Sigmoid colon (tissue), 7 donors: ENCODE results near the gene ARID3B. TPM values are rescaled to one million over a fixed set of nuclear protein-coding genes. Genes with fewer than 3 reads are reported as not detected.

Experiments used
- DNase-seq: peaks from one replicate; pipeline ENCODE4 v3.0.0-alpha.2; 2019
- H3K27ac ChIP-seq, 4 donors: fragments of 200-600 bp; sonication (generic); one replicate each; pipeline ENCODE4 v1.5.1; 2016 to 2019; ENCODE audit warnings: mild to moderate bottlenecking in 1 of 4
- H3K27me3 ChIP-seq, 3 donors: fragments of 200-600 bp; sonication (generic); one replicate each; pipeline ENCODE4 v1.5.1; 2019; ENCODE audit warnings: mild to moderate bottlenecking in 1 of 3
- H3K36me3 ChIP-seq, 4 donors: fragments of 200-600 bp; sonication (generic); one replicate each; pipeline ENCODE4 v1.5.1; 2016 to 2019
- H3K4me1 ChIP-seq, 4 donors: fragments of 200-600 bp; sonication (generic); one replicate each; pipeline ENCODE4 v1.5.1; 2017 to 2019
- H3K4me3 ChIP-seq, 4 donors: fragments of 200-600 bp; sonication (generic); one replicate each; pipeline ENCODE4 v1.5.1; 2017 to 2019; ENCODE audit warnings: mild to moderate bottlenecking in 2 of 4, moderate library complexity in 1 of 4
- H3K9me3 ChIP-seq, 4 donors: fragments of 200-600 bp in 3 of 4; sonication (generic) in 3 of 4; one replicate each; pipeline versions ENCODE4 v1.5.1 to v1.6.1; 2013 to 2019
- EP300 ChIP-seq, 4 donors: sonication (generic); formaldehyde crosslinking; IDR thresholded peaks; one replicate each; pipeline ENCODE4 v1.6.1; 2017; ENCODE audit warnings: antibody characterized with exemption in 4 of 4
- POLR2A ChIP-seq, 2 donors: fragments of 450-650 bp; IDR thresholded peaks; one replicate each; pipeline ENCODE4 v1.6.1; 2016; ENCODE audit warnings: antibody characterized with exemption in 2 of 2, mild to moderate bottlenecking in 2 of 2, moderate library complexity in 2 of 2
- POLR2AphosphoS5 ChIP-seq, 4 donors: sonication (generic); formaldehyde crosslinking; IDR thresholded peaks; one replicate each; pipeline ENCODE4 v1.6.1; 2017; ENCODE audit warnings: antibody characterized with exemption in 4 of 4
- WGBS, 2 donors: extraction: QIAGEN DNeasy Blood & Tissue Kit; methylation state at CpG; one replicate each; pipeline ENCODE4 v1.1.7; 2013; 5-methylcytosine and 5-hydroxymethylcytosine counted together
- intact Hi-C: fragments of 100-400 bp; cut with DNase I; formaldehyde crosslinking; loops from one replicate; pipeline ENCODE4 v1.15.1; 2023
- polyA plus RNA-seq, 3 donors: library from polyadenylated mRNA; stranded (reverse); fragments of 200-250 nt; gene quantifications; one replicate each; pipeline ENCODE4 v1.2.3, GENCODE V29; 2013
- total RNA-seq, 4 donors: library from RNA; depleted of rRNA; stranded (reverse); fragments of >200 nt; gene quantifications; one replicate each; pipeline ENCODE4 v1.1.0, GENCODE V29; 2016
- TF ChIP-seq, protein P1 (sequence below), 4 experiments: fragments of 450-650 bp in 3 of 4; fragments of 200-600 bp in 1 of 4; IDR thresholded peaks; one replicate each; pipeline ENCODE4 v1.5.1; 2016 to 2019; ENCODE audit warnings: antibody characterized with exemption in 4 of 4, mild to moderate bottlenecking in 3 of 4, moderate library complexity in 2 of 4
- donor health status: healthy with polysubstance abuse.
- donor health status: Bipolar disorder and iron deficiency.
- donor health status: healthy.

ARID3B gene
- total and polyA plus RNA-seq, 7 donors: 2.3 to 9.7 (median 5.3) TPM

DNA sequence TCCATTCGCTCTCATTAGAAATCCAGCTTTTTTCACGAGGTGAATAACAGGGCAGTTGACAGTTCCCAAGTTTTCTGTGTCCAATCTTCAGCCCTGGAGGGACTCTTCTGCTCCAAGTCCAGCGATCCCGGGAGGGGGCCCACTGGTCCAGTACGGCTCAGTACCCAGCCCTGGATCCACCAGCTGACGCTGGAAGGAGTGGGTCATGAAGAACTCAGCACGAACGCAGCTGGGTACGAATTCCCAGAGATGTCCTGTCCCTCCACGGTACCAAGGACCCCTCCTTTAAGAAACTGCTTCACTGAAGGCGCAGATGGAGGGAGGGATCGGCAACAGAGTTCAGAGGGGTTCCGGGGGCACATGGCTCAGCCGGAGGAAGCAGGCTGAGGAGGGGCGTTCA lies 58.1 kb downstream of the ARID3B start:
- peak overlapping the region; percentile 47 to 68 (median 60) for H3K4me3 ChIP-seq
- no peak for DNase-seq
- H3K27ac ChIP-seq: peak overlapping the region; percentile 85 to 93 (median 88)
- H3K36me3 ChIP-seq: peaks cover 0 to 12% (median 0%) of the 10 kb centered on the region in 4 donors
- TF ChIP-seq POLR2AphosphoS5 (IDR thresholded peaks at IDR 0.05): no peak
- TF ChIP-seq, protein P1, sequence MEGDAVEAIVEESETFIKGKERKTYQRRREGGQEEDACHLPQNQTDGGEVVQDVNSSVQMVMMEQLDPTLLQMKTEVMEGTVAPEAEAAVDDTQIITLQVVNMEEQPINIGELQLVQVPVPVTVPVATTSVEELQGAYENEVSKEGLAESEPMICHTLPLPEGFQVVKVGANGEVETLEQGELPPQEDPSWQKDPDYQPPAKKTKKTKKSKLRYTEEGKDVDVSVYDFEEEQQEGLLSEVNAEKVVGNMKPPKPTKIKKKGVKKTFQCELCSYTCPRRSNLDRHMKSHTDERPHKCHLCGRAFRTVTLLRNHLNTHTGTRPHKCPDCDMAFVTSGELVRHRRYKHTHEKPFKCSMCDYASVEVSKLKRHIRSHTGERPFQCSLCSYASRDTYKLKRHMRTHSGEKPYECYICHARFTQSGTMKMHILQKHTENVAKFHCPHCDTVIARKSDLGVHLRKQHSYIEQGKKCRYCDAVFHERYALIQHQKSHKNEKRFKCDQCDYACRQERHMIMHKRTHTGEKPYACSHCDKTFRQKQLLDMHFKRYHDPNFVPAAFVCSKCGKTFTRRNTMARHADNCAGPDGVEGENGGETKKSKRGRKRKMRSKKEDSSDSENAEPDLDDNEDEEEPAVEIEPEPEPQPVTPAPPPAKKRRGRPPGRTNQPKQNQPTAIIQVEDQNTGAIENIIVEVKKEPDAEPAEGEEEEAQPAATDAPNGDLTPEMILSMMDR (IDR thresholded peaks at IDR 0.05): no peak
- no peak for TF ChIP-seq POLR2A (IDR thresholded peaks at IDR 0.05)
- TF ChIP-seq EP300 (IDR thresholded peaks at IDR 0.05): no peak
- 61 to 77% methylated on average over 15 of the region's 15 CpGs for WGBS, 2 donors
- intact Hi-C loops: loop anchor here (2.0 kb wide), 1 partner anchor 58 kb away; the partner anchor contains the start of gene ARID3B
- peaks cover 0 to 24% (median 22%) of the 10 kb centered on the region in 4 donors for H3K4me1 ChIP-seq
- no peaks in the 10 kb centered on the region for H3K27me3 ChIP-seq
- H3K9me3 ChIP-seq: no peaks in the 10 kb centered on the region

DNA sequence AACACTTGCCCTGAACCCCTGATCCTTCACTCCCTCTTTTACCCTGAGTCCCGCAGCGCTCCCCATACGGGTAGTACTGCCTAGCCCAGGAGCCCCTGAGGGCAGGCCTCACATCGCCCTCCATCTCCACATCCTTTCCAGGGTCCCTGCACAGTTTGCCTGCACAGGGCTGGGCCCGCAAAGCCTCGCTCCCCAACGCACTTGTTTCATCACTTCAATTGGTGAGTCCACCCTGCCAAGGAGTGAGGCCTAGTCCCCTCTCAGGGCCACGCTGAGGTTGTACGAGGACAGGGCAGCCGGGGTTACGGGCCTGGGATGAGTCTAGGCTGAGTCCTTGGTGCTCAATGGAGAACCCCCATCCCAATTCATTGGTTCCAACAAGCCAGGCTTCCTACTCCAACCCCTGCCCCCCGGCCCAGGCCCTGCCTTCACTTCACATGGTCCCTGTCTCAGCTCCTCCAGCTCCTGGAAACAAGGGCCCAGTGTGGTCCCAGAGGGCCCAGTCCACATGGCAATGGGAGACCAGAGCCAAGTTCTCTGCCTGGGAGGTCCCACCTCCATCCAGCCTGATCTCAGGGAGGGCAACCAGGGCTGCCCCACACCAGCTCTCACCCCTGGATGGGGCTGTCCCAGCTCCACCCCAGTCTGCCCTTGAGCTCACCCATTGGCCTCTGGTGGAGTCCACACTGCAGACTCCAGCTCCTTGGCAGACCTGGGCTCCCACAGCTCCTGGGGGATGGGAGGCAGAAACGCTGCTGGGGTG lies 62.2 kb downstream of the ARID3B start:
- no peak overlapping the region for H3K4me3 ChIP-seq
- 90 to 92% methylated on average over 13 of the region's 13 CpGs for WGBS, 2 donors
- TF ChIP-seq EP300 (IDR thresholded peaks at IDR 0.05) (no peak), POLR2A (IDR thresholded peaks at IDR 0.05) (no peak), POLR2AphosphoS5 (IDR thresholded peaks at IDR 0.05) (no peak)
- TF ChIP-seq, protein P1 (IDR thresholded peaks at IDR 0.05): no peak

DNA sequence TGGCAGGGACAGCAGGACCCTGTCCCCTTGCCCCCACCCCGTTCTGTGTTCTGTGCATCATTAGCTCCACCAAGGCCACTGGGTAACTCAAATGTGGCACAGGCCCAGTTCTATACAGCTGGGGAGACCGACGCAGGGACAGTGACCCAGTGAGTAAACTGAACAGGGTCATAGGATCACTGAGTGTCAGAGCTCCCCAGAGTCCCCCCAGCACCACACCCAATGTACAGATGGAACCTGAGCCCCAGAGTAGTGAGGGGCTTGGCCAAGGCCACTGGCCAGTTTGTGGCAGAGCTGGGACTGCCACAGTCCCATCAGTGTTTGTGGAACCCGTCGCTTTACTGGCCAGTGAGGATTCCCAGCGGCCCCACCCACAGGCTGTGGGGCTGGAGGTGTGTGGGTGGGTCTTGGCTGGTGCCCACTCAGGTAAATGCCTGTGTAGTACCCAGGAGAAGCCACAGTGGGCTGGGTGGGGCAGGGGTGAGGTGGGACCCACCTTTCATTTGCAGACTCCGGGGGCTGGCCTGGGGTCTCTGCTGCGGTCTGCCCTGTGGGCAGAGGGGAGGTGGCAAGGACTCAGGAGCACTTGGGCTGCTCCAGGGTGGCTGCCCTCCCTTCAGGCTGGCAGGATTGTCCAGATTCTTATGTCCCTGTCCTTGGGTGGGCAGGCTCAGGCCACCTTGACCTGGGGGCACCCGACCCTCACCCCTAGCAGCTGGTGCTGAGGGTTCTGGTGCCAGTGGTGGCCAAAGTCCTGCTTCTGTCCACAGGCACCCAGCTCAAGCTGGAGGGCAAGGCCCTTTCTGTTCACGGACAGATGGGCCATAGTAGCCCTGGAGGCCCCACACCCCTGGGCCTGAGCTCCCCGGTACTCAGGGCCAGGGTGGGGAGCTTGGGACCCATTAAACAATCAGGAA lies 63.0 kb downstream of the ARID3B start:
- 69 to 82% methylated on average over 11 of the region's 11 CpGs for WGBS, 2 donors
- no peak for DNase-seq
- Histone ChIP-seq H3K36me3 (no peaks in the 10 kb centered on the region), H3K9me3 (no peaks in the 10 kb centered on the region), H3K27me3 (no peaks in the 10 kb centered on the region), H3K27ac (no peak overlapping the region), H3K4me3 (no peak overlapping the region), H3K4me1 (peaks cover 0 to 15% (median 15%) of the 10 kb centered on the region in 4 donors)
- intact Hi-C loops: no loop called here
- TF ChIP-seq POLR2AphosphoS5 (IDR thresholded peaks at IDR 0.05) (no peak), POLR2A (IDR thresholded peaks at IDR 0.05) (no peak), EP300 (IDR thresholded peaks at IDR 0.05) (no peak)
- TF ChIP-seq, protein P1 (IDR thresholded peaks at IDR 0.05): no peak

More for the DNA sequence above, 62.2 kb downstream of the ARID3B start:
- Histone ChIP-seq H3K27me3 (no peaks in the 10 kb centered on the region), H3K4me1 (peaks cover 0 to 20% (median 17%) of the 10 kb centered on the region in 4 donors), H3K36me3 (no peaks in the 10 kb centered on the region), H3K9me3 (no peaks in the 10 kb centered on the region), H3K27ac (no peak overlapping the region)
- intact Hi-C loops: no loop called here
- DNase-seq: no peak

DNA sequence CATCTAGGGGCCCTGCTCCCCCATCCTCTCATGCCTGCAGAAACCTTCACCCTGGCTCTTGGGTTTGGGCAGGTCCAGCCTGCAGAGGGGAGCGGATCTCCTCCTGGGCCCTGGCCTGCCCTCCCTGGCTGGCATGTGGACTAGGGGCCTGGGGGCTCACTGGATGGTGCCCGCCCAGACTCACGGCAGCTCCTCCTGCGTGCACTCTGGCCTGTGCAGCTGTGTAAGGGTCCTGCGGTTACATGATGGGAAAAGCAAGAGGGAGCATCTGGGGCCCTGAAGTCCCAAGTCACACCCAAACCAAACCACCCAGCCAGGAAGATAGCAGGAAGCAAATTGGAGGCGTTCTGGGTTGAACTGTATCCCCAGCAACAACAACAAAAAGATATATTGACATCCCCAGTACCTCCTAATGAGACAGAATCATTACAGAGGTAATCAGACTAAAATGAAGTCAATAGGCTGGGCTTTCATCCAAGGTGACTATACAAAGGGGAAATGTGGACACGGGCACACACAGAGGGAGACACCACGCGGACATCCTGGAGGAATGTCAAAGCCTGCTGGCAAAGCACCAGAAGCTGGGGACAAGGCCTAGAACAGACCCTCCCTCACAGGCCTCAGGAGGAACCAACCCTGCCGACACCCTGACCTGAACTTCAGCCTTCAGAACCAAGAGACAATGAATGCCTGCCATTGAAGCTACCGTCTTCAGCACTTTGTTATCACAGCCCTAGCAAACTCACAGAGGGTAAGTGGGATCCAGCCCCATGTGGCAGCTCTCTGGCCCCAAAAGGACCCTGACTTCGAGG lies 64.2 kb downstream of the ARID3B start:
- Histone ChIP-seq H3K9me3 (no peaks in the 10 kb centered on the region), H3K4me3 (no peak overlapping the region), H3K27me3 (no peaks in the 10 kb centered on the region), H3K4me1 (peaks cover 0 to 6% (median 4%) of the 10 kb centered on the region in 4 donors), H3K36me3 (no peaks in the 10 kb centered on the region), H3K27ac (no peak overlapping the region)
- intact Hi-C loops: no loop called here
- WGBS, 2 donors: 66 to 85% methylated on average over 12 of the region's 12 CpGs
- TF ChIP-seq, protein P1 (IDR thresholded peaks at IDR 0.05): no peak
- no peak for TF ChIP-seq POLR2A (IDR thresholded peaks at IDR 0.05)
- no peak for TF ChIP-seq EP300 (IDR thresholded peaks at IDR 0.05)
- no peak for TF ChIP-seq POLR2AphosphoS5 (IDR thresholded peaks at IDR 0.05)
- DNase-seq: no peak
